Limb (tissue), 2 donors: ENCODE results near the gene SBNO2.

Experiments used
- DNase-seq, 2 donors: peaks; one replicate each; pipeline ENCODE4 v3.0.0-alpha.2; 2016; ENCODE audit errors: extremely low spot score in 2 of 2

SBNO2 gene

GRCh38 chr19:1154731-1155351 lies 19.2 kb downstream of the SBNO2 start:
- no peak for DNase-seq

GRCh38 chr19:1153891-1154730 lies 20.0 kb downstream of the SBNO2 start:
- no peak for DNase-seq

GRCh38 chr19:1151917-1152587 lies 22.0 kb downstream of the SBNO2 start:
- DNase-seq = no peak

GRCh38 chr19:1151037-1151724 lies 22.9 kb downstream of the SBNO2 start:
- no peak for DNase-seq

- no peak for DNase-seq
Observed at GRCh38 chr19:1150333-1151036, 23.6 kb downstream of the SBNO2 start.

GRCh38 chr19:1149259-1150045 lies 24.6 kb downstream of the SBNO2 start:
- no peak for DNase-seq

GRCh38 chr19:1147934-1148549 lies 26.0 kb downstream of the SBNO2 start:
- DNase-seq = no peak

- no peak for DNase-seq
Observed at GRCh38 chr19:1146858-1147780, 26.9 kb downstream of the SBNO2 start.

- DNase-seq = no peak
Observed at GRCh38 chr19:1146412-1146699, 27.7 kb downstream of the SBNO2 start.

GRCh38 chr19:1145635-1146411 lies 28.2 kb downstream of the SBNO2 start:
- DNase-seq = no peak

GRCh38 chr19:1144741-1145140 lies 29.3 kb downstream of the SBNO2 start:
- DNase-seq = no peak

GRCh38 chr19:1143828-1144399 lies 30.2 kb downstream of the SBNO2 start:
- no peak for DNase-seq

GRCh38 chr19:1141944-1142343 lies 32.1 kb downstream of the SBNO2 start:
- DNase-seq = no peak

- DNase-seq = no peak
Observed at GRCh38 chr19:1140272-1141027, 33.6 kb downstream of the SBNO2 start.

GRCh38 chr19:1139126-1139525 lies 34.9 kb downstream of the SBNO2 start:
- DNase-seq = no peak

- DNase-seq = no peak
Observed at GRCh38 chr19:1138121-1138520, 35.9 kb downstream of the SBNO2 start.

GRCh38 chr19:1136621-1137317 lies 37.3 kb downstream of the SBNO2 start:
- no peak for DNase-seq
